KMS-11 (cell line): ENCODE results near the gene RGS7.

ENCODE experiments used
- H2AFZ ChIP-seq: fragments of 200-600 bp; sonication (generic); 2 replicates; pipeline ENCODE4 v1.6.1; 2016; ENCODE audit warnings: antibody characterized with exemption, mixed run types, low read depth
- H3K27ac ChIP-seq: fragments of 200-600 bp; sonication (generic); 2 replicates; pipeline ENCODE4 v1.6.1; 2016; ENCODE audit warnings: mild to moderate bottlenecking, mixed run types
- H3K27me3 ChIP-seq: fragments of 200-600 bp; sonication (generic); 2 replicates; pipeline ENCODE4 v1.6.1; 2017; ENCODE audit warnings: mild to moderate bottlenecking, low read depth, mixed run types, moderate library complexity; ENCODE audit not compliant: insufficient read depth
- H3K36me3 ChIP-seq: fragments of 200-600 bp; sonication (generic); 2 replicates; pipeline ENCODE4 v1.6.1; 2017; ENCODE audit warnings: mild to moderate bottlenecking, mixed run types; ENCODE audit not compliant: insufficient read depth
- H3K4me1 ChIP-seq: fragments of 200-600 bp; sonication (generic); 2 replicates; pipeline ENCODE4 v1.6.1; 2016; ENCODE audit warnings: mild to moderate bottlenecking, low read depth, mixed run types; ENCODE audit not compliant: poor library complexity, severe bottlenecking
- H3K4me2 ChIP-seq: fragments of 200-600 bp; sonication (generic); 2 replicates; pipeline ENCODE4 v1.7.0; 2016; ENCODE audit warnings: mild to moderate bottlenecking, mixed run types
- H3K4me3 ChIP-seq: fragments of 200-600 bp; sonication (generic); IDR thresholded peaks from 2 replicates; pipeline ENCODE4 v1.6.1; 2017; ENCODE audit warnings: low read depth, low read length, mixed read lengths; ENCODE audit not compliant: insufficient read depth
- H3K79me2 ChIP-seq: fragments of 200-600 bp; sonication (generic); 2 replicates; pipeline ENCODE4 v1.6.1; 2016; ENCODE audit warnings: low read depth, mixed run types; ENCODE audit not compliant: insufficient read depth
- H3K9ac ChIP-seq: fragments of 200-600 bp; sonication (generic); 2 replicates; pipeline ENCODE4 v1.6.1; 2016; ENCODE audit warnings: mild to moderate bottlenecking, mixed run types
- H4K20me1 ChIP-seq: fragments of 200-600 bp; sonication (generic); 2 replicates; pipeline ENCODE4 v1.6.1; 2016; ENCODE audit warnings: mild to moderate bottlenecking, mixed run types; ENCODE audit not compliant: insufficient read depth
- TF ChIP-seq, protein P1 (sequence below): fragments of 200-600 bp; sonication (generic); conservative IDR thresholded peaks from 2 replicates; pipeline ENCODE4 v1.6.1; 2017; ENCODE audit warnings: low read depth, mild to moderate bottlenecking, antibody characterized with exemption, low read length, moderate library complexity, mixed read lengths

The RGS7 gene

GRCh38 chr1:241376701-241377100 is 19.7 kb upstream of the RGS7 start:
- H3K79me2 ChIP-seq, result no peaks in the 10 kb centered on the region
- H3K36me3 ChIP-seq, result no peaks in the 10 kb centered on the region
- TF ChIP-seq, protein P1, sequence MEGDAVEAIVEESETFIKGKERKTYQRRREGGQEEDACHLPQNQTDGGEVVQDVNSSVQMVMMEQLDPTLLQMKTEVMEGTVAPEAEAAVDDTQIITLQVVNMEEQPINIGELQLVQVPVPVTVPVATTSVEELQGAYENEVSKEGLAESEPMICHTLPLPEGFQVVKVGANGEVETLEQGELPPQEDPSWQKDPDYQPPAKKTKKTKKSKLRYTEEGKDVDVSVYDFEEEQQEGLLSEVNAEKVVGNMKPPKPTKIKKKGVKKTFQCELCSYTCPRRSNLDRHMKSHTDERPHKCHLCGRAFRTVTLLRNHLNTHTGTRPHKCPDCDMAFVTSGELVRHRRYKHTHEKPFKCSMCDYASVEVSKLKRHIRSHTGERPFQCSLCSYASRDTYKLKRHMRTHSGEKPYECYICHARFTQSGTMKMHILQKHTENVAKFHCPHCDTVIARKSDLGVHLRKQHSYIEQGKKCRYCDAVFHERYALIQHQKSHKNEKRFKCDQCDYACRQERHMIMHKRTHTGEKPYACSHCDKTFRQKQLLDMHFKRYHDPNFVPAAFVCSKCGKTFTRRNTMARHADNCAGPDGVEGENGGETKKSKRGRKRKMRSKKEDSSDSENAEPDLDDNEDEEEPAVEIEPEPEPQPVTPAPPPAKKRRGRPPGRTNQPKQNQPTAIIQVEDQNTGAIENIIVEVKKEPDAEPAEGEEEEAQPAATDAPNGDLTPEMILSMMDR, result no peak
- H2AFZ ChIP-seq, result no peak overlapping the region
- no peak overlapping the region for H3K4me2 ChIP-seq
- H3K27me3 ChIP-seq, result no peaks in the 10 kb centered on the region
- H3K4me3 ChIP-seq, result no peak overlapping the region
- H4K20me1 ChIP-seq, result no peaks in the 10 kb centered on the region
- H3K27ac ChIP-seq, result no peak overlapping the region
- H3K9ac ChIP-seq, result no peak overlapping the region
- no peaks in the 10 kb centered on the region for H3K4me1 ChIP-seq

- Histone ChIP-seq H2AFZ (no peak overlapping the region), H3K4me2 (no peak overlapping the region), H3K9ac (no peak overlapping the region), H3K4me3 (no peak overlapping the region), H3K36me3 (no peaks in the 10 kb centered on the region), H3K27ac (no peak overlapping the region), H3K79me2 (no peaks in the 10 kb centered on the region), H3K4me1 (no peaks in the 10 kb centered on the region), H3K27me3 (no peaks in the 10 kb centered on the region), H4K20me1 (no peaks in the 10 kb centered on the region)
- TF ChIP-seq, protein P1, result no peak
Observed at GRCh38 chr1:241375886-241376285, 18.9 kb upstream of the RGS7 start.

DNA sequence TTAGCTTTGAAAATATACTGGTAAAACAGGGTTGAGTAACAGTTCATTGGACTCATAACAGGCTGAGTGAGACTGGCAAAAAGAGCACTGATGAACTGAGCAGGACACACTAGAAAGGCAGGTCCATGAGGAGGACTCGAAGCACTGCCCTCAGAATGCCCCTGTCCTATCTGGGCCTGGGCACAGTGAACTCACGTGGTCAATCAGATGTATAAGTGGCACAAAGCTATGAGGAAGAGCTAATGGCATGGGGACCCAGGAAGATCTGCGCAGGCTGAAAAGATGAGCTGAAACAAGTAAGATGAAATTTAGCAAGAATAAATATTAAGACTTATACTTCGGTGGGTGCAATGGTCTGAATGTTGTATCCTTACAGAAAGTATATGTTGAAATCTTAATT is 9.2 kb upstream of the RGS7 start:
- no peaks in the 10 kb centered on the region for H3K36me3 ChIP-seq
- H3K79me2 ChIP-seq, result no peaks in the 10 kb centered on the region
- TF ChIP-seq, protein P1, result no peak
- H4K20me1 ChIP-seq, result no peaks in the 10 kb centered on the region
- no peak overlapping the region for H3K4me3 ChIP-seq
- H2AFZ ChIP-seq, result no peak overlapping the region
- H3K9ac ChIP-seq, result no peak overlapping the region
- H3K27ac ChIP-seq, result no peak overlapping the region
- no peaks in the 10 kb centered on the region for H3K27me3 ChIP-seq
- no peaks in the 10 kb centered on the region for H3K4me1 ChIP-seq
- no peak overlapping the region for H3K4me2 ChIP-seq

DNA sequence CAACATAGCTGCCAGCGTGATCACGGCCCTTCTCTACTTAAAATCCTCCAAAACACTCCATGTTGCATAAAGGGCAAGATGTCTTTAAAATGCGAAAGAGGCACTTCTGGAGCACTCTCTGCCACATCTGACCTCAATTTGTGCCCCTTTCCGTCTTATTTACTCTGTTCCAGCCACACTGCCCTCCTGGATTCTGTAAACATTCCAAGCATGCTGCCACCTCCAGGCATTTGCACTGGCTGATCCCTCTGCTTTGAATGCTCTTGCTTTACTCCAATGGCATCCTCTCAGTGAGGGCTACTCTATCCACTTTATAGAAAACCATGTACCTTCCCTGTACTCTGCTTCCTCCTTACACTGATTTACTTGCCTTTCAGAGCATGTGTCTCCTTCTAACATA is 5.3 kb upstream of the RGS7 start:
- Histone ChIP-seq H3K27ac (no peak overlapping the region), H2AFZ (no peak overlapping the region), H3K4me2 (no peak overlapping the region), H3K79me2 (no peaks in the 10 kb centered on the region), H3K36me3 (no peaks in the 10 kb centered on the region), H3K4me1 (no peaks in the 10 kb centered on the region), H3K4me3 (no peak overlapping the region), H3K27me3 (no peaks in the 10 kb centered on the region), H4K20me1 (no peaks in the 10 kb centered on the region), H3K9ac (no peak overlapping the region)
- TF ChIP-seq, protein P1, result no peak
